H1 (cell line): Measurements from ENCODE around the gene COL21A1. TPM values are rescaled to one million over a fixed set of nuclear protein-coding genes. Genes with fewer than 3 reads are reported as not detected.

Source experiments
- CTCF ChIA-PET: fragments of 300-600 bp; sonication (Branson Sonifier 250); formaldehyde crosslinking; loops from one replicate; lab custom pipeline; 2021; ENCODE audit not compliant: partially characterized antibody; lab: Charles Lee
- POLR2A ChIA-PET: fragments of 300-600 bp; sonication (Branson Sonifier 250); formaldehyde crosslinking; loops from one replicate; lab custom pipeline; 2021; ENCODE audit warnings: inconsistent platforms; ENCODE audit not compliant: partially characterized antibody; lab: Charles Lee
- DNase-seq, 2 experiments: peaks; one replicate each; pipeline versions ENCODE4 v3.0.0 to v3.0.0-alpha.2; 2010 to 2022; ENCODE audit warnings: low spot score in 2 of 2, low read depth in 1 of 2, mixed read lengths in 1 of 2
- FAIRE-seq: peaks from 2 replicates; lab custom pipeline; 2011; peaks lifted over from hg19 to GRCh38; lab: Jason Lieb, UNC
- H2AFZ ChIP-seq: 2 replicates; pipeline ENCODE4 v1.8.1; 2012; ENCODE audit warnings: low read length, inconsistent platforms
- H2AK5ac ChIP-seq: 2 replicates; pipeline ENCODE4 v1.6.1; 2013; ENCODE audit warnings: low read depth, low read length
- H2BK120ac ChIP-seq: replicated peaks from 2 replicates; pipeline ENCODE3; 2013; ENCODE audit warnings: low read depth, low read length, inconsistent platforms
- H2BK12ac ChIP-seq: 2 replicates; pipeline ENCODE4 v1.6.1; 2013; ENCODE audit warnings: low read depth, low read length
- H2BK15ac ChIP-seq: 2 replicates; pipeline ENCODE4 v1.6.1; 2013; ENCODE audit warnings: low read length
- H2BK20ac ChIP-seq: 2 replicates; pipeline ENCODE4 v1.6.1; 2013; ENCODE audit warnings: low read length
- H2BK5ac ChIP-seq: 2 replicates; pipeline ENCODE4 v1.6.1; 2013; ENCODE audit warnings: low read depth, low read length
- H3K14ac ChIP-seq: 2 replicates; pipeline ENCODE4 v1.6.1; 2013; ENCODE audit warnings: inconsistent platforms; ENCODE audit not compliant: insufficient read length
- H3K18ac ChIP-seq: 2 replicates; pipeline ENCODE4 v1.6.1; 2013; ENCODE audit warnings: low read length; ENCODE audit errors: extremely low read depth
- H3K23ac ChIP-seq: 2 replicates; pipeline ENCODE4 v1.6.1; 2013; ENCODE audit warnings: inconsistent platforms; ENCODE audit not compliant: insufficient read length
- H3K23me2 ChIP-seq: 2 replicates; pipeline ENCODE4 v1.6.1; 2013; ENCODE audit warnings: low read depth, low read length
- H3K27ac ChIP-seq: 2 replicates; pipeline ENCODE4 v1.6.1; 2011; ENCODE audit warnings: low read depth, low read length, inconsistent platforms
- H3K27me3 ChIP-seq, 4 experiments: replicated peaks in 1 of 4; 1 replicate in 1 of 4; 2 replicates in 3 of 4; pipeline versions ENCODE4 v1.6.1 to v1.8.1; 2011 to 2013; ENCODE audit warnings: low read length in 3 of 4, mild to moderate bottlenecking in 3 of 4, inconsistent platforms in 2 of 4, mixed read lengths in 2 of 4, moderate library complexity in 1 of 4; ENCODE audit not compliant: control insufficient read depth in 3 of 4, insufficient read depth in 3 of 4; ENCODE audit errors: extremely low read depth in 1 of 4
- H3K36me3 ChIP-seq, 4 experiments: 2 replicates each; pipeline versions ENCODE4 v1.6.1 to v1.8.1; 2011 to 2013; ENCODE audit warnings: mild to moderate bottlenecking in 4 of 4, low read length in 3 of 4, moderate library complexity in 2 of 4, control low read depth in 1 of 4, inconsistent platforms in 1 of 4; ENCODE audit not compliant: insufficient read depth in 4 of 4, control insufficient read depth in 2 of 4
- H3K4ac ChIP-seq: replicated peaks from 2 replicates; pipeline ENCODE3; 2013; ENCODE audit warnings: low read length, low read depth, mixed read lengths, inconsistent platforms; ENCODE audit not compliant: insufficient read length
- H3K4me1 ChIP-seq, 4 experiments: replicated peaks in 1 of 4; 1 replicate in 1 of 4; 2 replicates in 3 of 4; pipeline versions ENCODE4 v1.6.1 to v1.8.1; 2011 to 2013; ENCODE audit warnings: low read length in 3 of 4, inconsistent platforms in 2 of 4, mixed read lengths in 1 of 4; ENCODE audit not compliant: insufficient read depth in 4 of 4, control insufficient read depth in 3 of 4
- H3K4me2 ChIP-seq, 2 experiments: 2 replicates each; pipeline versions ENCODE4 v1.6.1 to v1.8.1; 2011 to 2013; ENCODE audit warnings: low read depth in 2 of 2, low read length in 2 of 2, control low read depth in 1 of 2, inconsistent platforms in 1 of 2, mild to moderate bottlenecking in 1 of 2; ENCODE audit not compliant: insufficient read depth in 1 of 2
- H3K4me3 ChIP-seq, 4 experiments: fragments of 200-600, 300-600 bp in 1 of 4; sonication (generic), shearing (Covaris generic), sonication (Bioruptor Twin) in 1 of 4; 2 replicates each; pipeline versions ENCODE4 v1.5.1 to v1.8.1; 2011 to 2016; ENCODE audit warnings: low read length in 4 of 4, low read depth in 3 of 4, control low read depth in 2 of 4, inconsistent platforms in 2 of 4, mild to moderate bottlenecking in 2 of 4, mixed read lengths in 1 of 4, moderate library complexity in 1 of 4; ENCODE audit not compliant: insufficient read depth in 2 of 4; ENCODE audit errors: extremely low read depth in 1 of 4
- H3K56ac ChIP-seq: replicated peaks from 2 replicates; pipeline ENCODE3; 2013; ENCODE audit warnings: low read depth, mild to moderate bottlenecking, mixed read lengths, low read length, inconsistent platforms; ENCODE audit not compliant: insufficient read length
- H3K79me1 ChIP-seq: 2 replicates; pipeline ENCODE4 v1.6.1; 2013; ENCODE audit warnings: low read depth, low read length, control low read depth
- H3K79me2 ChIP-seq, 2 experiments: 2 replicates each; pipeline versions ENCODE4 v1.6.1 to v1.8.1; 2012 to 2013; ENCODE audit warnings: low read length in 2 of 2, mild to moderate bottlenecking in 2 of 2, inconsistent platforms in 1 of 2; ENCODE audit not compliant: insufficient read depth in 2 of 2, control insufficient read depth in 1 of 2
- H3K9ac ChIP-seq, 4 experiments: replicated peaks in 1 of 4; 1 replicate in 1 of 4; 2 replicates in 3 of 4; pipeline versions ENCODE4 v1.6.1 to v1.8.1; 2011 to 2013; ENCODE audit warnings: low read depth in 3 of 4, low read length in 3 of 4, control low read depth in 2 of 4, mild to moderate bottlenecking in 2 of 4, moderate library complexity in 2 of 4, inconsistent platforms in 1 of 4; ENCODE audit errors: extremely low read depth in 1 of 4
- H3K9me3 ChIP-seq, 2 experiments: 2 replicates each; pipeline versions ENCODE4 v1.6.1 to v1.8.1; 2012 to 2013; ENCODE audit warnings: mild to moderate bottlenecking in 2 of 2, moderate library complexity in 2 of 2, control low read depth in 1 of 2, inconsistent platforms in 1 of 2, low read depth in 1 of 2, low read length in 1 of 2, mixed read lengths in 1 of 2; ENCODE audit not compliant: insufficient read depth in 2 of 2
- H4K20me1 ChIP-seq, 2 experiments: replicated peaks in 1 of 2; 2 replicates each; pipeline versions ENCODE3 to v1.8.1; 2011 to 2013; ENCODE audit warnings: inconsistent platforms in 2 of 2, low read length in 2 of 2, mild to moderate bottlenecking in 1 of 2; ENCODE audit not compliant: insufficient read depth in 2 of 2, control insufficient read depth in 1 of 2
- H4K5ac ChIP-seq: 2 replicates; pipeline ENCODE4 v1.6.1; 2013; ENCODE audit warnings: low read length, low read depth, mixed read lengths, inconsistent platforms; ENCODE audit not compliant: insufficient read length
- H4K8ac ChIP-seq: 2 replicates; pipeline ENCODE4 v1.8.0; 2013; ENCODE audit warnings: mild to moderate bottlenecking, moderate library complexity, low read length, inconsistent platforms; ENCODE audit not compliant: insufficient read depth; ENCODE audit errors: extremely low read depth
- H4K91ac ChIP-seq: replicated peaks from 2 replicates; pipeline ENCODE3; 2013; ENCODE audit warnings: low read length, mixed read lengths, inconsistent platforms; ENCODE audit not compliant: insufficient read length
- CEBPB ChIP-seq: IDR thresholded peaks from 2 replicates; pipeline ENCODE4 v1.6.1; 2012; ENCODE audit warnings: low read depth, low read length
- CHD1 ChIP-seq: IDR thresholded peaks from 2 replicates; pipeline ENCODE4 v1.6.1; 2012; ENCODE audit warnings: low read depth, low read length, improper control_type of control experiment
- EGR1 ChIP-seq: IDR thresholded peaks from 2 replicates; pipeline ENCODE4 v1.6.1; 2011; ENCODE audit warnings: low read depth, low read length, borderline replicate concordance
- HDAC2 ChIP-seq, 2 experiments: fragments of 300-600 bp in 1 of 2; sonication (generic) in 1 of 2; IDR thresholded peaks; 2 replicates each; pipeline ENCODE4 v1.6.1; 2011 to 2012; ENCODE audit warnings: low read depth in 2 of 2, low read length in 2 of 2, mild to moderate bottlenecking in 2 of 2, moderate library complexity in 2 of 2, borderline replicate concordance in 1 of 2, inconsistent platforms in 1 of 2
- KDM4A ChIP-seq: IDR thresholded peaks from one replicate; pipeline ENCODE4 v1.7.1; 2012; ENCODE audit warnings: low read depth, mild to moderate bottlenecking, moderate library complexity, low read length, inconsistent platforms; ENCODE audit not compliant: severe bottlenecking
- SP1 ChIP-seq: IDR thresholded peaks from 2 replicates; pipeline ENCODE4 v1.6.1; 2011; ENCODE audit warnings: low read depth, low read length
- SP4 ChIP-seq: IDR thresholded peaks from 2 replicates; pipeline ENCODE4 v1.6.1; 2012; ENCODE audit warnings: low read length, inconsistent platforms
- TCF12 ChIP-seq: IDR thresholded peaks from 2 replicates; pipeline ENCODE4 v1.6.1; 2011; ENCODE audit warnings: low read depth, mild to moderate bottlenecking, low read length
- WGBS, 2 experiments: shearing (Covaris generic) in 1 of 2; methylation state at CpG; one replicate each; pipeline versions ENCODE4 v1.1.6 to v1.1.7; 2013 to 2015; ENCODE audit warnings: low lambda C conversion rate in 2 of 2, mixed read lengths in 2 of 2, inconsistent platforms in 1 of 2, low coverage in 1 of 2, missing lambda C conversion rate in 1 of 2; ENCODE audit not compliant: insufficient replicate concordance in 2 of 2, insufficient coverage in 1 of 2, insufficient read length in 1 of 2; ENCODE audit errors: extremely low coverage in 1 of 2, missing lambda C conversion rate in 1 of 2; 5-methylcytosine and 5-hydroxymethylcytosine counted together
- polyA plus RNA-seq, 7 experiments: library from polyadenylated mRNA; depleted of rRNA in 3 of 7; stranded (reverse) in 5 of 7; unstranded in 2 of 7; fragments of >200 nt in 5 of 7; fragments of 200-250 nt in 2 of 7; gene quantifications; 1 replicate in 5 of 7; 2 replicates in 1 of 7; 4 replicates in 1 of 7; pipeline versions ENCODE4 v1.2.1 to v1.2.3, GENCODE V29; 2011 to 2013; ENCODE audit warnings: missing spikeins in 2 of 7, mixed read lengths in 2 of 7
- total RNA-seq: library from RNA; stranded (reverse); fragmentation: NEBNext Ultra II Directional; extraction: Animal tissue kit (Norgen Biotek cat#: 25700); gene quantifications from 2 replicates; pipeline ENCODE4 v1.2.1, GENCODE V29; 2021

COL21A1 gene
- total and polyA plus RNA-seq, 2 of the 8 experiments (the other 6 are each of a cell fraction or from before 2014, with no cell fraction given) = 1.6 to 3.4 TPM

GRCh38 chr6:56091159-56091869 is 156.1 kb downstream of the COL21A1 start:
- H3K4ac ChIP-seq = no peak overlapping the region
- H3K4me3 ChIP-seq = no peak overlapping the region
- no peak overlapping the region for H2BK20ac ChIP-seq
- no peak overlapping the region for H3K4me2 ChIP-seq
- H3K27me3 ChIP-seq = no peaks in the 10 kb centered on the region
- peak overlapping the region; percentile 38 for H2BK120ac ChIP-seq
- no peak overlapping the region for H2BK5ac ChIP-seq
- no peak overlapping the region for H2AK5ac ChIP-seq
- no peak for DNase-seq
- peaks cover 2 to 3% of the 10 kb centered on the region in 2 experiments; a peak in 2 of 4 replicates for H3K9me3 ChIP-seq
- CTCF ChIA-PET = no interaction called here
- no peak overlapping the region for H4K8ac ChIP-seq
- TF ChIP-seq TCF12 = no peak
- no peak for TF ChIP-seq HDAC2 (IDR thresholded peaks at IDR 0.05; ENCODE audit: borderline replicate concordance in 1 of 2, low read depth in 2 of 2, low read length in 2 of 2)
- no peak for TF ChIP-seq SP1
- no peak for TF ChIP-seq EGR1
- TF ChIP-seq CEBPB = no peak
- no peak for TF ChIP-seq SP4
- no peak for TF ChIP-seq CHD1
- no peak for TF ChIP-seq KDM4A
- no peak overlapping the region for H3K14ac ChIP-seq
- H4K91ac ChIP-seq = no peak overlapping the region
- H4K20me1 ChIP-seq = no peaks in the 10 kb centered on the region
- POLR2A ChIA-PET = no interaction called here
- H3K79me1 ChIP-seq = no peaks in the 10 kb centered on the region
- no peak overlapping the region for H3K9ac ChIP-seq
- H3K23ac ChIP-seq = peak overlapping the region; percentile 15
- no peaks in the 10 kb centered on the region for H3K23me2 ChIP-seq
- H3K36me3 ChIP-seq = no peaks in the 10 kb centered on the region
- WGBS, 2 experiments = 80% methylated on average over 3 of the region's 3 CpGs; no CpG with 5 or more reads in 1 of the 2 experiments
- no peaks in the 10 kb centered on the region for H3K79me2 ChIP-seq
- H2AFZ ChIP-seq = peak overlapping the region; percentile 84
- H3K27ac ChIP-seq = no peak overlapping the region
- peaks cover 0 to 4% (median 0%) of the 10 kb centered on the region in 4 experiments; a peak in 2 of 7 replicates for H3K4me1 ChIP-seq
- H3K18ac ChIP-seq = no peak overlapping the region
- no peak for FAIRE-seq
- no peak overlapping the region for H2BK12ac ChIP-seq
- H2BK15ac ChIP-seq = no peak overlapping the region
- H3K56ac ChIP-seq = no peak overlapping the region
- H4K5ac ChIP-seq = no peak overlapping the region
